Panc1 (cell line): ENCODE results near the gene CENPP. TPM values are rescaled to one million over a fixed set of nuclear protein-coding genes. Genes with fewer than 3 reads are reported as not detected.

ENCODE experiments used
- ATAC-seq: fragments of 200-7000 bp; cut with Tn5 transposase; 2 replicates; pipeline ENCODE4 v1.9.1; 2020; ENCODE audit warnings: mild to moderate bottlenecking, moderate library complexity
- BruUV-seq: library from RNA; stranded (reverse); fragments of 400-500 nt; replicated peaks from 2 replicates; lab custom pipeline; 2021; lab: Mats Ljungman, UMichigan
- CTCF ChIA-PET: fragments of 300-600 bp; sonication (Branson Sonifier 250); formaldehyde crosslinking; loops from one replicate; lab custom pipeline; 2022; ENCODE audit warnings: antibody characterized with exemption; lab: Charles Lee
- POLR2A ChIA-PET: fragments of 300-600 bp; sonication (Branson Sonifier 250); formaldehyde crosslinking; loops from one replicate; lab custom pipeline; 2022; ENCODE audit warnings: antibody characterized with exemption; lab: Charles Lee
- DNase-seq: peaks from one replicate; pipeline ENCODE4 v3.0.0-alpha.2; 2010; ENCODE audit warnings: low read depth, low spot score
- H3K27ac ChIP-seq: 2 replicates; pipeline ENCODE4 v1.5.1; 2011; ENCODE audit warnings: mild to moderate bottlenecking, low read length, inconsistent platforms
- H3K27me3 ChIP-seq: fragments of 200-500 bp; sonication (Bioruptor generic); 2 replicates; pipeline ENCODE4 v1.6.0; 2014; ENCODE audit warnings: low read length, inconsistent platforms; ENCODE audit not compliant: control insufficient read depth, insufficient read depth
- H3K36me3 ChIP-seq: fragments of 200-500 bp; sonication (Bioruptor generic); 2 replicates; pipeline ENCODE4 v1.5.1; 2014; ENCODE audit warnings: inconsistent platforms, mild to moderate bottlenecking, low read length, moderate library complexity; ENCODE audit not compliant: control insufficient read depth, insufficient read depth
- H3K4me1 ChIP-seq: 2 replicates; pipeline ENCODE4 v1.5.1; 2011; ENCODE audit warnings: inconsistent platforms, mild to moderate bottlenecking, low read length, moderate library complexity; ENCODE audit not compliant: control insufficient read depth, insufficient read depth
- H3K4me3 ChIP-seq, 2 experiments: 2 replicates each; pipeline ENCODE4 v1.5.1; 2011 to 2012; ENCODE audit warnings: low read depth in 2 of 2, low read length in 2 of 2, mild to moderate bottlenecking in 2 of 2, inconsistent platforms in 1 of 2, moderate library complexity in 1 of 2
- H3K9me3 ChIP-seq: fragments of 200-500 bp; sonication (Bioruptor generic); 2 replicates; pipeline ENCODE4 v1.5.1; 2014; ENCODE audit warnings: low read depth, mild to moderate bottlenecking, inconsistent platforms, low read length, moderate library complexity; ENCODE audit not compliant: control insufficient read depth, insufficient read depth
- POLR2AphosphoS5 ChIP-seq: IDR thresholded peaks from 2 replicates; pipeline ENCODE4 v1.6.1; 2012; ENCODE audit warnings: mild to moderate bottlenecking, low read depth, low read length, moderate library complexity
- SIN3A ChIP-seq: IDR thresholded peaks from 2 replicates; pipeline ENCODE4 v1.6.1; 2012; ENCODE audit warnings: low read depth, mild to moderate bottlenecking, low read length, moderate library complexity, borderline replicate concordance; ENCODE audit not compliant: insufficient read depth
- TCF7L2 ChIP-seq: IDR thresholded peaks from 2 replicates; pipeline ENCODE4 v1.6.1; 2011; ENCODE audit warnings: mild to moderate bottlenecking, low read depth, low read length, inconsistent platforms
- in situ Hi-C: cut with HindIII; loops from 2 replicates; pipeline ENCODE4 v1.10.0; 2016; ENCODE audit warnings: low sequenced_read_pairs, low pct_unique_long_range_greater_than_20kb
- intact Hi-C: fragments of 100-400 bp; cut with micrococcal nuclease; formaldehyde crosslinking; loops from one replicate; pipeline ENCODE4 v1.10.0; 2022; ENCODE audit not compliant: unreplicated experiment
- total RNA-seq: library from RNA; stranded (reverse); gene quantifications from one replicate; pipeline ENCODE4 v1.2.1, GENCODE V29; 2021; ENCODE audit not compliant: unreplicated experiment
- TF ChIP-seq, protein P1 (sequence below): fragments of 450-650 bp; IDR thresholded peaks from 2 replicates; pipeline ENCODE4 v1.5.1; 2017; ENCODE audit warnings: mild to moderate bottlenecking
- TF ChIP-seq, protein P2 (sequence below), 2 experiments: IDR thresholded peaks; 2 replicates each; pipeline ENCODE4 v1.6.1; 2011 to 2012; ENCODE audit warnings: low read depth in 2 of 2, control low read depth in 1 of 2, low read length in 1 of 2, mild to moderate bottlenecking in 1 of 2, moderate library complexity in 1 of 2; ENCODE audit not compliant: insufficient read depth in 1 of 2

The CENPP gene
- total RNA-seq, 1 experiment from 2014 or later = 6.7 TPM

GRCh38 chr9:92658611-92659010, 332.9 kb downstream of the CENPP start:
- ChIA-PET CTCF (no interaction called here), POLR2A (no interaction called here)
- Histone ChIP-seq H3K9me3 (no peaks in the 10 kb centered on the region), H3K4me1 (no peaks in the 10 kb centered on the region), H3K36me3 (no peaks in the 10 kb centered on the region), H3K27ac (no peak overlapping the region), H3K27me3 (no peaks in the 10 kb centered on the region), H3K4me3 (no peak overlapping the region)
- DNase-seq (no peak), ATAC-seq (no peak)
- intact Hi-C loops (no loop called here), in situ Hi-C loops (no loop called here)
- no TSS peak for BruUV-seq
- TF ChIP-seq, protein P1, sequence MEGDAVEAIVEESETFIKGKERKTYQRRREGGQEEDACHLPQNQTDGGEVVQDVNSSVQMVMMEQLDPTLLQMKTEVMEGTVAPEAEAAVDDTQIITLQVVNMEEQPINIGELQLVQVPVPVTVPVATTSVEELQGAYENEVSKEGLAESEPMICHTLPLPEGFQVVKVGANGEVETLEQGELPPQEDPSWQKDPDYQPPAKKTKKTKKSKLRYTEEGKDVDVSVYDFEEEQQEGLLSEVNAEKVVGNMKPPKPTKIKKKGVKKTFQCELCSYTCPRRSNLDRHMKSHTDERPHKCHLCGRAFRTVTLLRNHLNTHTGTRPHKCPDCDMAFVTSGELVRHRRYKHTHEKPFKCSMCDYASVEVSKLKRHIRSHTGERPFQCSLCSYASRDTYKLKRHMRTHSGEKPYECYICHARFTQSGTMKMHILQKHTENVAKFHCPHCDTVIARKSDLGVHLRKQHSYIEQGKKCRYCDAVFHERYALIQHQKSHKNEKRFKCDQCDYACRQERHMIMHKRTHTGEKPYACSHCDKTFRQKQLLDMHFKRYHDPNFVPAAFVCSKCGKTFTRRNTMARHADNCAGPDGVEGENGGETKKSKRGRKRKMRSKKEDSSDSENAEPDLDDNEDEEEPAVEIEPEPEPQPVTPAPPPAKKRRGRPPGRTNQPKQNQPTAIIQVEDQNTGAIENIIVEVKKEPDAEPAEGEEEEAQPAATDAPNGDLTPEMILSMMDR = no peak
- no peak for TF ChIP-seq POLR2AphosphoS5
- TF ChIP-seq TCF7L2 = no peak
- TF ChIP-seq, protein P2, sequence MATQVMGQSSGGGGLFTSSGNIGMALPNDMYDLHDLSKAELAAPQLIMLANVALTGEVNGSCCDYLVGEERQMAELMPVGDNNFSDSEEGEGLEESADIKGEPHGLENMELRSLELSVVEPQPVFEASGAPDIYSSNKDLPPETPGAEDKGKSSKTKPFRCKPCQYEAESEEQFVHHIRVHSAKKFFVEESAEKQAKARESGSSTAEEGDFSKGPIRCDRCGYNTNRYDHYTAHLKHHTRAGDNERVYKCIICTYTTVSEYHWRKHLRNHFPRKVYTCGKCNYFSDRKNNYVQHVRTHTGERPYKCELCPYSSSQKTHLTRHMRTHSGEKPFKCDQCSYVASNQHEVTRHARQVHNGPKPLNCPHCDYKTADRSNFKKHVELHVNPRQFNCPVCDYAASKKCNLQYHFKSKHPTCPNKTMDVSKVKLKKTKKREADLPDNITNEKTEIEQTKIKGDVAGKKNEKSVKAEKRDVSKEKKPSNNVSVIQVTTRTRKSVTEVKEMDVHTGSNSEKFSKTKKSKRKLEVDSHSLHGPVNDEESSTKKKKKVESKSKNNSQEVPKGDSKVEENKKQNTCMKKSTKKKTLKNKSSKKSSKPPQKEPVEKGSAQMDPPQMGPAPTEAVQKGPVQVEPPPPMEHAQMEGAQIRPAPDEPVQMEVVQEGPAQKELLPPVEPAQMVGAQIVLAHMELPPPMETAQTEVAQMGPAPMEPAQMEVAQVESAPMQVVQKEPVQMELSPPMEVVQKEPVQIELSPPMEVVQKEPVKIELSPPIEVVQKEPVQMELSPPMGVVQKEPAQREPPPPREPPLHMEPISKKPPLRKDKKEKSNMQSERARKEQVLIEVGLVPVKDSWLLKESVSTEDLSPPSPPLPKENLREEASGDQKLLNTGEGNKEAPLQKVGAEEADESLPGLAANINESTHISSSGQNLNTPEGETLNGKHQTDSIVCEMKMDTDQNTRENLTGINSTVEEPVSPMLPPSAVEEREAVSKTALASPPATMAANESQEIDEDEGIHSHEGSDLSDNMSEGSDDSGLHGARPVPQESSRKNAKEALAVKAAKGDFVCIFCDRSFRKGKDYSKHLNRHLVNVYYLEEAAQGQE (IDR thresholded peaks at IDR 0.05; ENCODE audit: insufficient read depth in 1 of 2, low read depth in 2 of 2, low read length in 1 of 2) = no peak
- TF ChIP-seq SIN3A = no peak

- ChIA-PET POLR2A (no interaction called here), CTCF (no interaction called here)
- H3K4me1 ChIP-seq = no peaks in the 10 kb centered on the region
- no peak overlapping the region for H3K4me3 ChIP-seq
- TF ChIP-seq, protein P1 = no peak
- TF ChIP-seq TCF7L2 (no peak), SIN3A (no peak)
- intact Hi-C loops = no loop called here
- H3K27ac ChIP-seq = no peak overlapping the region
- DNase-seq (no peak), ATAC-seq (no peak)
- in situ Hi-C loops = no loop called here
- no TSS peak for BruUV-seq
- no peaks in the 10 kb centered on the region for H3K36me3 ChIP-seq
- no peaks in the 10 kb centered on the region for H3K9me3 ChIP-seq
- no peaks in the 10 kb centered on the region for H3K27me3 ChIP-seq
Observed at GRCh38 chr9:92659601-92660000, 333.8 kb downstream of the CENPP start.

GRCh38 chr9:92660266-92660665, 334.5 kb downstream of the CENPP start:
- no peak overlapping the region for H3K4me3 ChIP-seq
- no peaks in the 10 kb centered on the region for H3K4me1 ChIP-seq
- CTCF ChIA-PET = no interaction called here
- ATAC-seq (no peak), DNase-seq (no peak)
- no peaks in the 10 kb centered on the region for H3K36me3 ChIP-seq
- H3K27me3 ChIP-seq = no peaks in the 10 kb centered on the region
- TF ChIP-seq POLR2AphosphoS5 (no peak), TCF7L2 (no peak), SIN3A (no peak)
- TF ChIP-seq, protein P1 = no peak
- TF ChIP-seq, protein P2 (IDR thresholded peaks at IDR 0.05; ENCODE audit: insufficient read depth in 1 of 2, low read depth in 2 of 2, low read length in 1 of 2) = no peak
- H3K9me3 ChIP-seq = no peaks in the 10 kb centered on the region
- BruUV-seq = no TSS peak
- no peak overlapping the region for H3K27ac ChIP-seq
- intact Hi-C loops = no loop called here
- POLR2A ChIA-PET = no interaction called here
- in situ Hi-C loops = no loop called here
